Measurements from ENCODE around the gene RTCA. TPM values are rescaled to one million over a fixed set of nuclear protein-coding genes. Genes with fewer than 3 reads are reported as not detected.

The RTCA gene
- total RNA-seq, 2 donors from 2014 or later: 10.2 to 18.7 TPM

GRCh38 chr1:100340494-100340893, 74.5 kb downstream of the RTCA start:
- intact Hi-C loops (cut with DNase I): no loop called here
- DNase-seq (no peak), ATAC-seq (no peak)
- Histone ChIP-seq H3K9me3 (no peaks in the 10 kb centered on the region), H3K4me1 (no peaks in the 10 kb centered on the region), H3K27me3 (no peaks in the 10 kb centered on the region), H3K4me3 (no peak overlapping the region), H3K27ac (no peak overlapping the region), H3K36me3 (replicated peaks in 1 of 2; ENCODE audit: insufficient read depth in 1 of 2, low read depth in 2 of 2) (no peaks in the 10 kb centered on the region)
- no peak for TF ChIP-seq CTCF (IDR thresholded peaks at IDR 0.05)
- 75 to 77% methylated on average over 1 of the region's 1 CpG for WGBS, 2 donors

DNA sequence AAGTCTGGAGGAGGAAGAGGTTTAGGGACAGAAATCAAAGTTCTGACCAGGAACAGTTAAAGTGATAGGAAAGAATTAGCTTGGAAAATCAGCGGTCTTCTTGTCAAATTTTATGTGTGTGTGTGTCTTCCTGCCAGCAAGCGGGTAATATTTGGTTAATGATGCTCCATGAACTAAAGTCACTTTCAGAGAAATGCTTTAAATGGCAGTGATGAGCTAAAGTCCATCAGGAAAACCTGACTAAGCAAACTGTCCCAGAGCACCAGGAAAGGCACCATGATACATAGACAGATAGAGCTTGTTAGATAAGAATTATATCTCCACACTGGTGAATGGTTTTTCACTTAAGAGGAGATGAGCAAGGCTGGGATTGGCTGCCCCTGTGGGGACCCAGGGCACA, 76.3 kb downstream of the RTCA start:
- Histone ChIP-seq H3K9me3 (no peaks in the 10 kb centered on the region), H3K27me3 (no peaks in the 10 kb centered on the region), H3K27ac (no peak overlapping the region), H3K4me1 (no peaks in the 10 kb centered on the region), H3K36me3 (replicated peaks in 1 of 2; ENCODE audit: insufficient read depth in 1 of 2, low read depth in 2 of 2) (no peaks in the 10 kb centered on the region), H3K4me3 (no peak overlapping the region)
- 86 to 87% methylated on average over 2 of the region's 2 CpGs for WGBS, 2 donors
- DNase-seq (no peak), ATAC-seq (no peak)
- intact Hi-C loops (cut with DNase I): no loop called here
- TF ChIP-seq POLR2A (IDR thresholded peaks at IDR 0.05) (no peak), CTCF (IDR thresholded peaks at IDR 0.05) (no peak)

MicroRNAs within 50 kb of the gene (microRNA counts, 767-probe panel; counts per million panel counts)
- 0 to 736 counts per million in 2 donors for microRNA hsa-miR-553

Small RNA genes lying within 50 kb of the gene (microRNA-seq; reads per million reads assigned to microRNA genes)
- 0 reads per million in 2 donors for gene MIR553 (ENCODE audit: borderline number of aligned reads in 2 of 2, borderline replicate concordance in 2 of 2)

Small RNA genes lying within 50 kb of the gene (small RNA-seq; reads per million reads assigned to genes)
- gene AL445928.1 (not detected), gene MIR553 (not detected)

Other genes starting within 250 kb of the RTCA start
- gene SASS6, start 133.3 kb upstream of the RTCA start, total RNA-seq: 1 to 10 TPM; 1.6 to 2.1 TPM
- gene TRMT13, start 133.1 kb upstream of the RTCA start, total RNA-seq: 10 to 100 TPM; 33.7 to 33.9 TPM
- gene LRRC39, start 88.0 kb upstream of the RTCA start, total RNA-seq: 1 to 10 TPM in 1 of 2 donors, not detected in 1; 1.8 TPM
- 1 to 10 TPM; 5.2 to 6.3 TPM for gene DBT, start 16.4 kb upstream of the RTCA start, total RNA-seq
- gene CDC14A, start 86.3 kb downstream of the RTCA start, total RNA-seq: 10 to 100 TPM in 1 of 2 donors, 1 to 10 TPM in 1; 7.3 to 16.5 TPM